Measurements from ENCODE around the gene PXN. TPM values are rescaled to one million over a fixed set of nuclear protein-coding genes. Genes with fewer than 3 reads are reported as not detected.

PXN gene
- total and polyA plus RNA-seq, 2 of the 13 experiments (the other 11 are each of a cell fraction or from before 2014, with no cell fraction given): 13.6 to 14.2 TPM

DNA sequence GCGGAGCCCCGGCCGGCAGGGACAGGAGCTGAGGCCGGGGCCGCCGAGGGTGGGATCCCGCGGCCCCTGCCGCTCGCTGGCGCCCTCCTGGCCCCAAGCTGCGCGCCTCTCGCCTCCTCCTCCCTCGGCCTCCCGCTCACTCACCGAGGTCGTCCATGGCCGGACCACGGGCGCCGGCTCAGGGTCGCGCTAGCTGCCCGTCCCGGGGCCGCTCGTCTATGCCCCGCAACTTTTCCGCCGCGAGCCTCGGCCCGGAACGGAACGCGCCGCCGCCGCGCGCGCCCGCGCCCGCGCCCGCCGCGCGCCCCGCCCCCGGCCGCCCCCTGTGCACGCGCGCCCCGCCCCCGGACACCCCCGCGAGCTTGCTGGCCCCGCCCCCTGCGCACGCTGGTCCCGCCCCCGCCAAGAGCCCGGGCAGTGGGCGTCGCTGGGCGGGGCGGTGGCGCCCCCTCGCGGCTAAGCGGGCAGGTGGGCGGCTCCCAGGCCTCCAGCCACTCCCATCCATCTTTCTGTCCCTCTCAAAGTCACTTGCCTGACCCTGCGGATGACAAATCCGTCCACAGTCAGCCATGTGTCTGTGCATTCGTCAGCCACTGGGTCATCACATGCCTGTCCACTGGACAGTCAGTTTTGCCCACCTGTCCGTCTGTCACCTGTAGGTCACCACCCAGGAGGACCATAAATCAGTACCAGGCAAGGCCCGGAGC lies at the start of gene PXN (continued):
- TF ChIP-seq ZNF720 (CRISPR knock-in tag; IDR thresholded peaks at IDR 0.05): no peak
- no peak for TF ChIP-seq NCOA1 (CRISPR knock-in tag; IDR thresholded peaks at IDR 0.05)
- TF ChIP-seq, protein P1, sequence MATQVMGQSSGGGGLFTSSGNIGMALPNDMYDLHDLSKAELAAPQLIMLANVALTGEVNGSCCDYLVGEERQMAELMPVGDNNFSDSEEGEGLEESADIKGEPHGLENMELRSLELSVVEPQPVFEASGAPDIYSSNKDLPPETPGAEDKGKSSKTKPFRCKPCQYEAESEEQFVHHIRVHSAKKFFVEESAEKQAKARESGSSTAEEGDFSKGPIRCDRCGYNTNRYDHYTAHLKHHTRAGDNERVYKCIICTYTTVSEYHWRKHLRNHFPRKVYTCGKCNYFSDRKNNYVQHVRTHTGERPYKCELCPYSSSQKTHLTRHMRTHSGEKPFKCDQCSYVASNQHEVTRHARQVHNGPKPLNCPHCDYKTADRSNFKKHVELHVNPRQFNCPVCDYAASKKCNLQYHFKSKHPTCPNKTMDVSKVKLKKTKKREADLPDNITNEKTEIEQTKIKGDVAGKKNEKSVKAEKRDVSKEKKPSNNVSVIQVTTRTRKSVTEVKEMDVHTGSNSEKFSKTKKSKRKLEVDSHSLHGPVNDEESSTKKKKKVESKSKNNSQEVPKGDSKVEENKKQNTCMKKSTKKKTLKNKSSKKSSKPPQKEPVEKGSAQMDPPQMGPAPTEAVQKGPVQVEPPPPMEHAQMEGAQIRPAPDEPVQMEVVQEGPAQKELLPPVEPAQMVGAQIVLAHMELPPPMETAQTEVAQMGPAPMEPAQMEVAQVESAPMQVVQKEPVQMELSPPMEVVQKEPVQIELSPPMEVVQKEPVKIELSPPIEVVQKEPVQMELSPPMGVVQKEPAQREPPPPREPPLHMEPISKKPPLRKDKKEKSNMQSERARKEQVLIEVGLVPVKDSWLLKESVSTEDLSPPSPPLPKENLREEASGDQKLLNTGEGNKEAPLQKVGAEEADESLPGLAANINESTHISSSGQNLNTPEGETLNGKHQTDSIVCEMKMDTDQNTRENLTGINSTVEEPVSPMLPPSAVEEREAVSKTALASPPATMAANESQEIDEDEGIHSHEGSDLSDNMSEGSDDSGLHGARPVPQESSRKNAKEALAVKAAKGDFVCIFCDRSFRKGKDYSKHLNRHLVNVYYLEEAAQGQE (IDR thresholded peaks at IDR 0.05; ENCODE audit: borderline replicate concordance in 1 of 2, low read depth in 1 of 2, low read length in 2 of 2): no peak
- TF ChIP-seq, protein P2, sequence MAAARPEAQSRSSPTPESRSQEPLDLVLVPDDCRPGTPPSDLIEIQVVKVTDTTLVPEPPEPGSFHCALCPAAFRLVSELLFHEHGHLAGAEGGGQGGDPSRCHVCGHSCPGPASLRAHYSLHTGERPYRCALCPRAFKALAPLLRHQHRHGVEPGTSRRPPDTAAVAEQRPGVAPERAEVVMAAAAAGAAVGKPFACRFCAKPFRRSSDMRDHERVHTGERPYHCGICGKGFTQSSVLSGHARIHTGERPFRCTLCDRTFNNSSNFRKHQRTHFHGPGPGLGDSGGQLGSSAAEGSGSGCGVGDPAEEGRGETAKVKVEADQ (CRISPR knock-in tag; IDR thresholded peaks at IDR 0.05; ENCODE audit: borderline replicate concordance): no peak
- TF ChIP-seq, protein P3, sequence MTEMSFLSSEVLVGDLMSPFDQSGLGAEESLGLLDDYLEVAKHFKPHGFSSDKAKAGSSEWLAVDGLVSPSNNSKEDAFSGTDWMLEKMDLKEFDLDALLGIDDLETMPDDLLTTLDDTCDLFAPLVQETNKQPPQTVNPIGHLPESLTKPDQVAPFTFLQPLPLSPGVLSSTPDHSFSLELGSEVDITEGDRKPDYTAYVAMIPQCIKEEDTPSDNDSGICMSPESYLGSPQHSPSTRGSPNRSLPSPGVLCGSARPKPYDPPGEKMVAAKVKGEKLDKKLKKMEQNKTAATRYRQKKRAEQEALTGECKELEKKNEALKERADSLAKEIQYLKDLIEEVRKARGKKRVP (CRISPR knock-in tag; IDR thresholded peaks at IDR 0.05): no peak
- peak; percentile 91 for TF ChIP-seq RAD21 (CRISPR knock-in tag; IDR thresholded peaks at IDR 0.05)
- no peak for TF ChIP-seq MAFF (IDR thresholded peaks at IDR 0.05; ENCODE audit: low read depth, low read length)
- TF ChIP-seq, protein P4, sequence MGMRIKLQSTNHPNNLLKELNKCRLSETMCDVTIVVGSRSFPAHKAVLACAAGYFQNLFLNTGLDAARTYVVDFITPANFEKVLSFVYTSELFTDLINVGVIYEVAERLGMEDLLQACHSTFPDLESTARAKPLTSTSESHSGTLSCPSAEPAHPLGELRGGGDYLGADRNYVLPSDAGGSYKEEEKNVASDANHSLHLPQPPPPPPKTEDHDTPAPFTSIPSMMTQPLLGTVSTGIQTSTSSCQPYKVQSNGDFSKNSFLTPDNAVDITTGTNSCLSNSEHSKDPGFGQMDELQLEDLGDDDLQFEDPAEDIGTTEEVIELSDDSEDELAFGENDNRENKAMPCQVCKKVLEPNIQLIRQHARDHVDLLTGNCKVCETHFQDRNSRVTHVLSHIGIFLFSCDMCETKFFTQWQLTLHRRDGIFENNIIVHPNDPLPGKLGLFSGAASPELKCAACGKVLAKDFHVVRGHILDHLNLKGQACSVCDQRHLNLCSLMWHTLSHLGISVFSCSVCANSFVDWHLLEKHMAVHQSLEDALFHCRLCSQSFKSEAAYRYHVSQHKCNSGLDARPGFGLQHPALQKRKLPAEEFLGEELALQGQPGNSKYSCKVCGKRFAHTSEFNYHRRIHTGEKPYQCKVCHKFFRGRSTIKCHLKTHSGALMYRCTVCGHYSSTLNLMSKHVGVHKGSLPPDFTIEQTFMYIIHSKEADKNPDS (CRISPR knock-in tag; IDR thresholded peaks at IDR 0.05): no peak
- TF ChIP-seq ZNF558 (CRISPR knock-in tag; IDR thresholded peaks at IDR 0.05; ENCODE audit: borderline replicate concordance): no peak
- TF ChIP-seq CHCHD3 (CRISPR knock-in tag; IDR thresholded peaks at IDR 0.05): no peak
- no peak for TF ChIP-seq ATAD3A (CRISPR knock-in tag; IDR thresholded peaks at IDR 0.05)
- TF ChIP-seq ZNF780A (CRISPR knock-in tag; IDR thresholded peaks at IDR 0.05): no peak
- TF ChIP-seq ZFP36 (IDR thresholded peaks at IDR 0.05; ENCODE audit: borderline replicate concordance, low read depth, low read length, partially characterized antibody): no peak
- TF ChIP-seq GABPA (IDR thresholded peaks at IDR 0.05; ENCODE audit: low read depth, low read length): no peak
- no peak for TF ChIP-seq GABPA (CRISPR knock-in tag; IDR thresholded peaks at IDR 0.05; ENCODE audit: low read depth)
- TF ChIP-seq, protein P5, sequence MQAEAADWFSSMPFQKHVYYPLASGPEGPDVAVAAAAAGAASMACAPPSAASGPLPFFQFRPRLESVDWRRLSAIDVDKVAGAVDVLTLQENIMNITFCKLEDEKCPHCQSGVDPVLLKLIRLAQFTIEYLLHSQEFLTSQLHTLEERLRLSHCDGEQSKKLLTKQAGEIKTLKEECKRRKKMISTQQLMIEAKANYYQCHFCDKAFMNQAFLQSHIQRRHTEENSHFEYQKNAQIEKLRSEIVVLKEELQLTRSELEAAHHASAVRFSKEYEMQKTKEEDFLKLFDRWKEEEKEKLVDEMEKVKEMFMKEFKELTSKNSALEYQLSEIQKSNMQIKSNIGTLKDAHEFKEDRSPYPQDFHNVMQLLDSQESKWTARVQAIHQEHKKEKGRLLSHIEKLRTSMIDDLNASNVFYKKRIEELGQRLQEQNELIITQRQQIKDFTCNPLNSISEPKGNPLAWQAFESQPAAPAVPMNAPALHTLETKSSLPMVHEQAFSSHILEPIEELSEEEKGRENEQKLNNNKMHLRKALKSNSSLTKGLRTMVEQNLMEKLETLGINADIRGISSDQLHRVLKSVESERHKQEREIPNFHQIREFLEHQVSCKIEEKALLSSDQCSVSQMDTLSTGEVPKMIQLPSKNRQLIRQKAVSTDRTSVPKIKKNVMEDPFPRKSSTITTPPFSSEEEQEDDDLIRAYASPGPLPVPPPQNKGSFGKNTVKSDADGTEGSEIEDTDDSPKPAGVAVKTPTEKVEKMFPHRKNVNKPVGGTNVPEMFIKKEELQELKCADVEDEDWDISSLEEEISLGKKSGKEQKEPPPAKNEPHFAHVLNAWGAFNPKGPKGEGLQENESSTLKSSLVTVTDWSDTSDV (CRISPR knock-in tag; IDR thresholded peaks at IDR 0.05): no peak
- peak; percentile 19; the same call in 1 of the 2 replicates for TF ChIP-seq KMT2B (CRISPR knock-in tag; IDR thresholded peaks at IDR 0.05)
- no peak for TF ChIP-seq ZNF33A (CRISPR knock-in tag; IDR thresholded peaks at IDR 0.05; ENCODE audit: borderline replicate concordance)

All from HepG2 (cell line).